NCI-H2029 (cell line): ENCODE data around the gene TBKBP1.

Source experiments
- DNase-seq: peaks from one replicate; lab custom pipeline; 2025; lab: John Stamatoyannopoulos, UW

Gene TBKBP1

GRCh38 chr17:47697906-47698711, 4.1 kb downstream of the TBKBP1 start:
- DNase-seq: no peak

- DNase-seq: no peak
Observed at GRCh38 chr17:47698749-47699535, 5.0 kb downstream of the TBKBP1 start.

DNA sequence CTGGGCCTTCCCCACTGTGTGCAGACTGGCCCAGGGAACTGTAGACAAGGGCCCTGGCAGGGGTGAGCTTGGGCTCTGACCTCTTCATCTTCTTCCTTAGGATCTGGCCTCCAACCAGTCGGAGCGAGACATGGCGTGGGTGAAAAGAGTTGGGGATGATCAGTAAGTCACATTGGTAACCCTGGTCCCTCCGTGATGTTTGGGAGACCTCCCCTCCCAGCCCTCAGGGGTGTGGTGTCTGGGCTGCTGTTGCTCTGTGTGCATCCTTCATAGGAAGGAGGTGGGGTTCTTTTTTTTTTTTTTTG, 5.5 kb downstream of the TBKBP1 start:
- no peak for DNase-seq

GRCh38 chr17:47700471-47701449, 6.8 kb downstream of the TBKBP1 start:
- DNase-seq: no peak

- DNase-seq: no peak
Observed at GRCh38 chr17:47701608-47702007, 7.6 kb downstream of the TBKBP1 start.

DNA sequence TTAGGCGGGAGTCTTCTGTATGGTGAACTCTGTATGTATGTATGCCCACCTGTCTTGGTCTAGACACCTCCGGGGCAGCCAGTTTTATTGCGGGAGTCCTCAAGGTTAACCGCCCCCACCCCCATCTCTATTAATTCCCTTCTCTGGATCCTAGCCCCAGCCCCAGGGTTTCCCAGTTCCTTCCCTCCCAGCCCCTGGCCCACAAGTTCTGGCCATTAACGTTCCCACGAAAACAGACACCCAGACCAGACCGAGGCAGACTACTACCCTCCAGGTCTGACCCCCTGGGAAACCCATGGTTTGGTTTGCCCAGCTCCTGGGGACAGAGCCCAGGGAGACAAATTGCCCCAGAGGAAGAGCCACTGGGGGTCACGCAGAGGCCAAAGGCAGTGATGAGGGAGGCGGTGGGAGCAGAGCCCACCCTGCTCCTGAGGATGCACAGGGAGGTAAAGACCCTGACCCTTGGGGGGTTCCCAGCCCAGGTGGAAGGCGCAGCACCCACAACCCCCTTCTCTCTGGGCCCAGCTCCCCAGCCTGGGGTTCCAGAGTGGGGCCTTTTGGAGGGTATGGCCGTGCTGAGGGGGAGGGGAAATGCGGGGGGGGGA, 8.5 kb downstream of the TBKBP1 start:
- no peak for DNase-seq

- no peak for DNase-seq
Observed at GRCh38 chr17:47703191-47703591, 9.2 kb downstream of the TBKBP1 start.

GRCh38 chr17:47703671-47704070, 9.7 kb downstream of the TBKBP1 start:
- DNase-seq: no peak

DNA sequence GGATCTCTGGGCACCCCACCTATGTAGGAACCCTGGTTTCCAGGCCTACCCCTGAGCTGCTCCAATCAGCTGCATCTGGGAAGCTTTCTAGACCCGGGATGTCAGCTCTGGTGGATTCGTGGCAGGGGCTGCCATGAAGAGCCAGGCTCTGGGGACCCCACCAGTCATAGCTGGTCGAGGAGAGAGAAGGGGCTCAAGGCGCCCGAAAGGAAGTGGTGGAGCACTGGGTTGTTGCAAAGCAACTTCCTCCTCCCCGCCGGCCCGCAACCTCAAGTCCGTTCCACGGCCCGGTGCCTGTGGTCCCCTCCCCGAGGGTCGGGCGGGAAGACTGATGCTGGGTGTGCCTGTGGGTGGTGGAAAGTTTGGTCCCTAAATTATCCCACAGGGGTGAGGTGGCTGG, 10.2 kb downstream of the TBKBP1 start:
- no peak for DNase-seq

- DNase-seq: no peak
Observed at GRCh38 chr17:47704736-47705135, 10.8 kb downstream of the TBKBP1 start.

DNA sequence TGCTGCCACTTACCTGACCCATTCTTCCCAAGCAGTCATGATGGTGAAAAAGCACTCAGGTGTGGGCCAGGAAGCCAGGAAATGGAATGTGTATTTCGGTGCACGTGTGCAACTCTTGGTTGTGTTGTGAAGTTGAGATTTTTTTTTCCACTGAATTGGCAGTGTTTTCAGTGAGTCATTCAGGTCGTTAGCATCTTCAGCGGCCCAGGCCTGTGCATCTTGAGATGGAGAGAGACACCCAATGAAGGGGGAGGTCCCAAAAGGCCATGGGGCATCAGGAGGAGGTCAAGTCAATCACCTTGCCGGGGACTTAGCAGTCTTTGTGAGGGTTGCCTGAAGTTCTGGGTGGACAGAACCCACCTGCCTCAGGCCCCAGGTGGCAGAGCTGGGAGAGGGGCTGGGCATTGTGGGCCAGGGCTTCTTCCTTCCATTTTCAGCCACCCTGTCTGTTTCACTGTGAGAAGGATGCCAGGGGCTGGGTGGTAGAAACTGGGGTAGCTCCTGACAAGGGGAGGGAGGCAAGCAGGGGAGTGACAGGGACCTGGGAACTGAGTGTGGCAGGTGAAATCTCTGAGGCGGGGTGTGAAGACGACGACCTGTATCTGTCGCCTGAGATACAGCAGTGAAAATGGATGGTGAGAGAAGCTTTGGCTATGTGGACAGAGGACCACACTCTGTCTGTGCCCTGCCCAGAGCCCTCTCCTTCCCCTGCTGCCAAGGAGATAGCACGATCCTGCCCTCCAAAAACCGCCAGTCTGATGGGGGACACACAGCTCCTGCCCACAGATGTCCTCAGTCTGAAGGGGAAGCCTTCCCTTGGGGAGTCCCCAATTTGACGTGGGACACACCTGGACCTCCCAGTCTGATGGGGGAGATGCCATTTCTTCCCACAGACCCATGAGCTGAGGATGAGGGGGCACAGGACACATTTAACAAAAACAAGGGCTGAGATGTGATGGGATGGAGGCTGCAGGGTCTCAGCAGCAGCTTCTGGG, 11.9 kb downstream of the TBKBP1 start:
- DNase-seq: no peak

- DNase-seq: no peak
Observed at GRCh38 chr17:47707056-47707804, 13.3 kb downstream of the TBKBP1 start.

- no peak for DNase-seq
Observed at GRCh38 chr17:47707884-47708283, 13.9 kb downstream of the TBKBP1 start.

GRCh38 chr17:47708312-47708863, 14.4 kb downstream of the TBKBP1 start:
- DNase-seq: no peak

DNA sequence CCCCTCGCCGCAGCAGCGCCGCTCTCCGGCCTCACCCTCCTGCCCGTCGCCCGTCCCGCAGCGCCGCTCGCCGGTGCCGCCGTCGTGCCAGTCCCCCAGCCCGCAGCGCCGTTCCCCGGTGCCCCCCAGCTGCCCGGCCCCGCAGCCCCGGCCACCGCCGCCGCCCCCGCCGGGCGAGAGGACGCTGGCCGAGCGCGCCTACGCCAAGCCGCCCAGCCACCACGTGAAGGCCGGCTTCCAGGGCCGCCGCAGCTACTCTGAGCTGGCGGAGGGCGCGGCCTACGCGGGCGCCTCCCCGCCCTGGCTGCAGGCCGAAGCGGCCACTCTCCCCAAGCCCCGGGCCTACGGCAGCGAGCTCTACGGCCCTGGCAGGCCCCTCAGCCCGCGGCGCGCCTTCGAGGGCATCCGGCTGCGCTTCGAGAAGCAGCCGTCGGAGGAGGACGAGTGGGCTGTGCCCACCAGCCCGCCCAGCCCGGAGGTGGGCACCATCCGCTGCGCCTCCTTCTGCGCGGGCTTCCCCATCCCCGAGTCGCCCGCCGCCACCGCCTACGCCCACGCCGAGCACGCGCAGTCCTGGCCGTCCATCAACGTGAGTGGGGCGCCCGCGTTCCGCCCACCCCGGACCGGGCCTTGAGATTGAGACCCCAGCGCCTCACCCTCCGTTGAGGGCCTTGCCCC, 15.0 kb downstream of the TBKBP1 start:
- DNase-seq: no peak

DNA sequence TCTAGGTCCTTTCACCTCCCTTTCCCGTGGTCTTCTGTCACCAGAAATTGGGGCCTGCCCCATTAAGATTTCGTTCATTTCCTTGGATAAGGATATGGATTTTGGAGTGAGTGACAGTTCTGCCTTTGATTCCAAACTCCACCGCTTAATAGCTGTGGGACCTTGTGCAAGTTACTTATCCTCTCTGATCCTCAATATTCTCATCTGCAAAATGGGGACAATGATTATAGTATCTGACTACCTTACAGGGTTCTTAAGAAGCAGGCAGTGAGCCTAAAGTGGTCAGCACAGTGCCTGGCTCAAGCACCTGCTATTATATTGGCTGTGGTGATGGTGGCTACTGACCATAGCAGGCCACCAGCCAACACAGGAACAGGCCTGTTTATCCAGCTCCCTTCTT, 15.6 kb downstream of the TBKBP1 start:
- DNase-seq: no peak

DNA sequence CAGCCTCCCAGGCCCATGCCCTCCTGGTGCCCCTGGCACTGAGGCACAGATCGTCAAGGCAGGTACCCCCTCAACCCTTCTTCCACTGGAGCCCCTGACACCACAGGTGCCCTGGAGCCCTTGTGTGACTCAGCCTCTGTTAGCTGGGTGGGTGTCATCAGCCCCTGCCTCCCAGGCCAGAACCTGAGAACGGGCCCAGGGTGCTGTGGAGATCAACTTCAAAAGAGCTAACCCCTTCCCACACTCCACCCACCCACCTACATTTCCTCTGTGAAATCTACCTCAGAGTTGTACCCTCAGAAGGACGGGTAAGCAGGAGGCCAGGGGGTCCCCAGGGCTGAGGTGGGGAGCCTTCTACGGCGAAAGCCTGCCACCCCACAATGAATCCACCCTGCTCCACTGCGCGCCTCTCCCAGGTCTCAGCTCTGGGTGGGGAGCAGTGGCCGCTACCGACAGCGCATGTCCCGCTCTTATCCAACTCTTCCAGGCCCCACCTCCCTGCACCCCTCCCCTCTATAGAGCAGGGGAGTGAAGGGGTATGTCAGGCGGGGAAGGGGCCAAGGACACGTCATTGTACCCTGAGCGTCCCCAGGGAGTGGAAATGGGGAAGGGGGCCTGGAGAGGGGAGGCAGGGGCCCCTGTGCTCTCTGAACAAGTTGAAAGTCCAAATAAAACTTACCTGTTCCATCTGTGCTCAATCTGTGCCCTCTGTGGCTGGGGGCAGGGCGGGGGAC, 17.6 kb downstream of the TBKBP1 start:
- DNase-seq: no peak

GRCh38 chr17:47712330-47713023, 18.5 kb downstream of the TBKBP1 start:
- no peak for DNase-seq
